HG02973 (cell line): ENCODE data around the gene ZDHHC19.
A peak's percentile ranks its signal among the peaks of the same experiment; 100 is the strongest.
"Not testable (repeated sequence)": the region's sequence is repeated elsewhere in the genome, so short reads cannot be mapped to it uniquely, and the experiment has no call there.

Source experiments
- ATAC-seq: cut with Tn5 transposase; IDR thresholded peaks from one replicate; pipeline ENCODE4 v1.9.1; 2021; ENCODE audit warnings: moderate library complexity; ENCODE audit not compliant: unreplicated experiment

The ZDHHC19 gene

GRCh38 chr3:196179380-196180308, 31.6 kb downstream of the ZDHHC19 start:
- ATAC-seq: peak; percentile 51

- ATAC-seq: no peak
These were observed 32.2 kb downstream of the ZDHHC19 start for GRCh38 chr3:196178993-196179379.

DNA sequence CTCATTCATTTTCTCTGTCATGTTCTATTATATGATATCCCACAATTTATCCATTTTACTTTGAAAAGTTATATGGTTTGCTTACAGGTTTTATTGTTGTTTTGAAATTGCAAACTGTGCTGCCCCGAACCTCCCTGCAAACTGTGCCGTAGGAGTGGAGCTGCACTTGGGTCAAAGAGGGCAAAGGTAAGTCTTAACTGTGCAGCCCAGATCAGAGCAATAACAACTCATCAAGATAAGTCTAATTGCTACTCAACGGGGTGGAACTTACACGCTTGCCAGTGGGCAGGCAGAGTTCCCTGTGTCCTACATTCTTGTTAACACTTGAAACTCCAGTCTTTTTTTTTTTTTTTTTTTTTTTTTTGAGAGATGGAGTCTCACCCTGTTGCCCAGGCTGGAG, 33.2 kb downstream of the ZDHHC19 start:
- ATAC-seq: no peak

DNA sequence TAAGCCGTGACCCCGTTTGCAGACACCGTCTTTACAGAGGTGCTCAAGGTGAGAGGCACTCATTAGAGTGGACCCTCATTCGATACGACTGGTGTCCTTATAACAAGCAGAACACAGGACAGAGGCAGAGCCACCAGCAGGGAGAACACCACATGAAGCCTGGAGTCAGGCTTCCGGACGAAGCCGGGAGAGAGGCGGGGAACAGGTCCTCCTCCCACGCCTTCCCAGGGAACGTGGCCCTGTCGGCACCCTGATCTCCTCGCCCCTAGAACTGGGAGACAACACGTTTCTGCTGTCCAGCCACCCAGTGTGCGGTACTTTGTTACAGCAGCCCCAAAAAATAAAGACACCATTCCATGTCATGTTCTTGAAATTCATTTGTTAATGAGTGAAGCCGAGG, 33.6 kb downstream of the ZDHHC19 start:
- ATAC-seq: no peak

- ATAC-seq: no peak
These were observed 35.5 kb downstream of the ZDHHC19 start for GRCh38 chr3:196175722-196176121.

DNA sequence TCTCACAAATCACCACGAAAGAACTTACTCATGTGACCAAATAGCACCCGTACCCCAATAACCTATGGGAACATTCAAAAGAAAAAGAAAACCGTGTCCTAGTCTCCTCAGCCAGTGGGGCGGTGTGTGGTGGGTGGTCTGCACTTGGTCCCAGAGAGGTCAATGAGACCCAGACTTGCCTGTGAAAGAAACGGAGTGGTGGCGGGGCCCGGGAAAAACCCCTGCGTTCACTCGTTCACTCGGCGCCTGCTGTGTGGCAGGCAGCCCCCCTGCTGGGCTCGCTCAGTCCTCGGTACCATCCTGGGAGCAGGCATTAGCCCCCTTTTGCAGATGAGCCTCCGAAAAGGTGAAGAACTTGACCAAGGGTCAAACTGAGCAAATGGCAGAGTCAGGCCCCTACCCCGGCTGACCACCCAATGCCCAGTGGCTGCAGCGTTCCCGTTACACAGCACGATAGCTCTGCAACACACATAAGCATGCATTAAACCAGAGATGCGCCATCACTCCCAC, 36.0 kb downstream of the ZDHHC19 start:
- ATAC-seq: no peak

DNA sequence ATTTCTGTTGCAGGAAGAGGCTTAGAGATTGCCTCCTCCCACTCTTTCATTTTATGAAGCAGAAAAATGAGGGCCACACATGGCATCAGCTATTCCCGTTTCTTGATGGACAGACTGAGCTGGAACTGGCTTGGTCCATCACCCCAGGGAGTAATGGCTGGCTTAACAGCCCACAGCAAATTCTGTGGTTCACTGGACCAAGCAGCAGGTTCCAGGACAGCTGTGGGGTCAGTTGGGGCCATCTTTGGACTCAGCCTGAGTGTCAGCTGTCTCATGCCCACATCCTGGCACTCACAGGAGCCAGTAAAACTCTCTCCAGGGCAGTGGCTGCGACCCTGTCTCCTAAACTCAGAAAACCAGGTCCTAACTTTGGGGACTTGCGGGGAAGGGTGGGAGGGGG, 36.5 kb downstream of the ZDHHC19 start:
- ATAC-seq: no peak

GRCh38 chr3:196170296-196170695, 40.9 kb downstream of the ZDHHC19 start:
- not testable (repeated sequence) for ATAC-seq

- no peak for ATAC-seq
These were observed 41.4 kb downstream of the ZDHHC19 start for GRCh38 chr3:196169836-196170240.

DNA sequence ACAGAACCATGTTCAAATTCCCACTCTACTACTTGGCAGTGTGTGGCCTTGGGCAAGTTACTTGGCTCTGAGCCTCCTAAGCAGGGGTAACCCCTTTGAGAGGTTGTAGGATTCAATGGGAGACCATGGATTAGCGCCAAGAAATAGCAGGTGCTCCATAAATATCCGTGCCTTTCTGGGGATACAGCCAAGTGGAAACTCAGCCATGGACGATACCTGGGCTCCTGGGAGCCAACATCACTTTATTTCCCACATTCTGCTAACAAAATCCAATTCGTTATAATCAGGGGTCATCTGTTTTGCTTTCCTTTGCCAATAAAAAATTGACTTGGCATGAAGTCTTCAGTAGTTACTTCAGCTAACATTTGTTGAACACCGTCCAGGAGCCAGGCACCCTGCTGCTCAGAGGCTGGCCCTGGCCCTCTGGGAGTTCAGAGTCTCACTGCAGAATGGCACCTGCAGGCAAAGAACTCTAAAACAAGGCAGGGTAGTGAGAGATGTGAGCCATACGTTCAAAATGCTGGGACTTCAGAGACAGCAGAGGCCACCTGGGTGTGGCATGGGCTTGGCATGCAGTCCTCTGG, 42.3 kb downstream of the ZDHHC19 start:
- ATAC-seq: no peak

DNA sequence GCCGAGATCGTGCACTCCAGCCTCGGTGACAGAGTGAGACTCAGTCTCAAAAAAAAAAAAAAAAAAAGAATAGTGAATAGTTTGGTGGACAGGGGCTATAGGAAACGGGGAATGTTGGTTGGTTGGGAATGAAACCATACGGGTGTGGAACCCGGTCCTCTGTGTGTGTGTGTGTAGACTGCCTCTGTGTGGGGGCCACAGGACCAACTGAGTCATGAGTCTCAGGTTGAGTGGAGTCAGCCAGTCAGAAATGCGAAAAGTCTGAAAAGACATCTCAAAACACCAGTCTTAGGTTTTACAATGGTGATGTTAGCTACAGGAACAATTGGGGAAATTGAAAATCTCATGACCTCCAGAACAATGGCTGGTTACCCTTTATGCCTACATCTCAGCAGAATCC, 44.5 kb downstream of the ZDHHC19 start:
- no peak for ATAC-seq

- no peak for ATAC-seq
These were observed 45.4 kb downstream of the ZDHHC19 start for GRCh38 chr3:196165850-196166249.

DNA sequence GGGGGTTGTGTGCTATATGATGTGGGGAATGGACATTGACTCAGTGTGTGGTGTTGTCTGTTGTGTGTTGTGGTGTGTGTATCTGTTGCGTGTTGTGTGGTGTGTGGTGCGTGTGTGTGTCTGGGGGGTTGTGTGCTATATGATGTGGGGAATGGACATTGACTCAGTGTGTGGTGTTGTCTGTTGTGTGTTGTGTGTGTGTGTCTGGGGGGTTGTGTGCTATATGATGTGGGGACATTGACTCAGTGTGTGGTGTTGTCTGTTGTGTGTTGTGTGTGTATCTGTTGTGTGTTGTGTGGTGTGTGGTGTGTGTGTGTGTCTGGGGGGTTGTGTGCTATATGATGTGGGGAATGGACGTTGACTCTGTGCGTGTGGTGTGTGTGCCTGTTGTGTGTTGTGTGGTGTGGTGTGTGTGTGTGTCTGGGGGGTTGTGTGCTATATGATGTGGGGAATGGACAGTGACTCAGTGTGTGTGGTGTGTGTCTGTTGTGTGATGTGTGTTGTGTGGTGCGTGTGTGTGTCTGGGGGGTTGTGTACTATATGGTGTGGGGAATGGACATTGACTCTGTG, 46.1 kb downstream of the ZDHHC19 start:
- ATAC-seq: not testable (repeated sequence)

GRCh38 chr3:196164576-196164975, 46.6 kb downstream of the ZDHHC19 start:
- ATAC-seq: no peak

- no peak for ATAC-seq
These were observed 47.3 kb downstream of the ZDHHC19 start for GRCh38 chr3:196163666-196164493.

- ATAC-seq: no peak
These were observed 48.0 kb downstream of the ZDHHC19 start for GRCh38 chr3:196163212-196163611.

DNA sequence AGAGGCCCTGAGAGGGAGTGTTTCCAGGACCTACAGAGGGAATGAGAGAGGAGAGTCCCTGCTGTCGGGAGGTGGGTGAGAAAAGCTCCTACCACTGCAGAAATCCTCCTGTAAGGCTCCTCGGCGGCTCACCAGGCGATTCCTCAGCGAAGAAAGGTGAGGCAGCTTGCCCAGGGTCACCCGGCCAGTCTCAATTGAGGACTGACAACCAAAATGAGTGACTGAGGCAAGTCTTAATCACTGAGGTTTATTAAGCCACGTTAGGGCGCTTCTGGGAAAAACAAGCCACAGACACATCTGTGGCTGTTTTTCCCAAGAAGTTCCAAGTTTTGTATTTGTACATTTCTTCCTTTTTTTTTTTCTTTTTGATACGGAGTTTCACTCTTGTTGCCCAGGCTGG, 48.5 kb downstream of the ZDHHC19 start:
- ATAC-seq: no peak

GRCh38 chr3:196159952-196160804, 51.0 kb downstream of the ZDHHC19 start:
- peak; percentile 72 for ATAC-seq

GRCh38 chr3:196159526-196159925, 51.7 kb downstream of the ZDHHC19 start:
- ATAC-seq: no peak

DNA sequence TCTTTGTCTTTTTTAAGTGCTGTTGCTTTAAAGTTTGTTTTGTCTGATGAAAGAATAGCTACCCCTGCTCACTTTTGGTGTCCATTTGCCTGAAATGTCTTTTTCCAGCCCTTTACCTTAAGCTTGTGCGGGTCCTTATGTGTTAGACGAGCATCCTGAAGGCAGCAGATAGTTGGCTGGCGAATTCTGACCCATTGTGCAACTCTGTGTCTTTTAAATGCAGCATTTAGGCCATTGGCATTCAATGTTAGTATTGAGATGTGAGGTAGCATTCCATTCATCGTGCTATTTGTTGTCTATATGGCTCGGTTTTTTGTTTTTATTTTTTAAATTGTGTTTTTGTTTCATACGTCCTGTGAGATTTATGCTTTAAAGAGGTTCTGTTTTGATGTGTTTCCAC, 55.0 kb downstream of the ZDHHC19 start:
- ATAC-seq: no peak
